ENCODE results near the gene OSBPL2. TPM values are rescaled to one million over a fixed set of nuclear protein-coding genes. Genes with fewer than 3 reads are reported as not detected.

OSBPL2 gene
- total RNA-seq, 1 experiment from 2014 or later: 36.9 TPM

GRCh38 chr20:62242176-62242575 is 3.9 kb downstream of the OSBPL2 start:
- Histone ChIP-seq H3K9ac (ENCODE audit: low read length) (no peak overlapping the region), H3K4me3 (replicated peaks in 1 of 2; ENCODE audit: low read depth in 1 of 2, low read length in 2 of 2) (no peak overlapping the region), H3K4me2 (ENCODE audit: low read length) (no peak overlapping the region), H3K9me2 (ENCODE audit: insufficient read depth) (no peaks in the 10 kb centered on the region), H3K27ac (ENCODE audit: low read depth, low read length) (no peak overlapping the region), H3K36me3 (ENCODE audit: control insufficient read depth in 1 of 2, insufficient read depth in 2 of 2, low read length in 2 of 2) (no peaks in the 10 kb centered on the region), H3K27me3 (ENCODE audit: insufficient read depth, low read length) (no peaks in the 10 kb centered on the region), H4K20me1 (ENCODE audit: insufficient read depth) (no peaks in the 10 kb centered on the region), H3K4me1 (ENCODE audit: control insufficient read depth in 1 of 2, insufficient read depth in 2 of 2, low read length in 2 of 2) (peaks cover 5 to 22% of the 10 kb centered on the region in 2 experiments; a peak in 3 of 4 replicates), H3K79me2 (ENCODE audit: insufficient read depth, low read length) (peaks cover 23% of the 10 kb centered on the region), H3K9me3 (ENCODE audit: control insufficient read depth in 1 of 2, insufficient read depth in 1 of 2, low read depth in 1 of 2, low read length in 2 of 2) (no peaks in the 10 kb centered on the region), H2AFZ (ENCODE audit: low read depth, low read length, poor library complexity, severe bottlenecking) (no peak overlapping the region)
- DNase-seq (ENCODE audit: low read depth, low spot score) (no peak), ATAC-seq (no peak)
- ChIA-PET CTCF (no interaction called here), POLR2A (no interaction called here), RAD21 (ENCODE audit: low non-redundant PET in 1 of 2, low total read pairs in 2 of 2, uncharacterized antibody in 2 of 2, unreplicated experiment in 2 of 2) (no interaction called here)
- BruUV-seq (replicated peaks): no TSS peak
- TF ChIP-seq ZFX (IDR thresholded peaks at IDR 0.05): no peak
- TF ChIP-seq TCF7L2 (IDR thresholded peaks at IDR 0.05; ENCODE audit: borderline replicate concordance, extremely low read depth, insufficient read depth, insufficient read length): no peak
- intact Hi-C loops (cut with micrococcal nuclease): no loop called here

- Histone ChIP-seq H4K20me1 (ENCODE audit: insufficient read depth) (no peaks in the 10 kb centered on the region), H2AFZ (ENCODE audit: low read depth, low read length, poor library complexity, severe bottlenecking) (no peak overlapping the region), H3K9me2 (ENCODE audit: insufficient read depth) (no peaks in the 10 kb centered on the region), H3K4me1 (ENCODE audit: control insufficient read depth in 1 of 2, insufficient read depth in 2 of 2, low read length in 2 of 2) (peaks cover 0 to 14% of the 10 kb centered on the region in 2 experiments; a peak in 2 of 4 replicates), H3K79me2 (ENCODE audit: insufficient read depth, low read length) (peaks cover 26% of the 10 kb centered on the region), H3K36me3 (ENCODE audit: control insufficient read depth in 1 of 2, insufficient read depth in 2 of 2, low read length in 2 of 2) (no peaks in the 10 kb centered on the region), H3K9me3 (ENCODE audit: control insufficient read depth in 1 of 2, insufficient read depth in 1 of 2, low read depth in 1 of 2, low read length in 2 of 2) (no peaks in the 10 kb centered on the region), H3K27ac (ENCODE audit: low read depth, low read length) (no peak overlapping the region), H3K27me3 (ENCODE audit: insufficient read depth, low read length) (no peaks in the 10 kb centered on the region), H3K9ac (ENCODE audit: low read length) (no peak overlapping the region), H3K4me3 (replicated peaks in 1 of 2; ENCODE audit: low read depth in 1 of 2, low read length in 2 of 2) (no peak overlapping the region), H3K4me2 (ENCODE audit: low read length) (no peak overlapping the region)
- no peak for DNase-seq (ENCODE audit: low read depth, low spot score)
- intact Hi-C loops (cut with micrococcal nuclease): no loop called here
- ATAC-seq: no peak
- CTCF ChIA-PET: no interaction called here
- no TSS peak for BruUV-seq (replicated peaks)
- POLR2A ChIA-PET: no interaction called here
- RAD21 ChIA-PET (ENCODE audit: low non-redundant PET in 1 of 2, low total read pairs in 2 of 2, uncharacterized antibody in 2 of 2, unreplicated experiment in 2 of 2): no interaction called here
- TF ChIP-seq SIN3A (IDR thresholded peaks at IDR 0.05; ENCODE audit: low read depth): no peak
- TF ChIP-seq ELF1 (IDR thresholded peaks at IDR 0.05; ENCODE audit: borderline replicate concordance, low read depth): no peak
- TF ChIP-seq EZH2 (IDR thresholded peaks at IDR 0.05): no peak
- TF ChIP-seq POLR2A (IDR thresholded peaks at IDR 0.05; ENCODE audit: borderline replicate concordance, extremely low read depth, insufficient read depth, insufficient read length): no peak
- TF ChIP-seq TCF7L2 (IDR thresholded peaks at IDR 0.05; ENCODE audit: borderline replicate concordance, extremely low read depth, insufficient read depth, insufficient read length): no peak
- no peak for TF ChIP-seq EZH2phosphoT487 (IDR thresholded peaks at IDR 0.05; ENCODE audit: borderline replicate concordance)
- no peak for TF ChIP-seq YY1 (IDR thresholded peaks at IDR 0.05; ENCODE audit: extremely low read depth, insufficient replicate concordance, low read depth, low read length)
- TF ChIP-seq RAD21 (IDR thresholded peaks at IDR 0.05; ENCODE audit: low read depth): no peak
- TF ChIP-seq ZBTB33 (IDR thresholded peaks at IDR 0.05; ENCODE audit: extremely low read depth, insufficient replicate concordance, low read length): no peak
- TF ChIP-seq CTCF (IDR thresholded peaks at IDR 0.05 in 2 of 3, conservative IDR thresholded peaks at IDR 0.05 in 1 of 3; ENCODE audit: borderline replicate concordance in 1 of 3, insufficient read depth in 1 of 3, low read depth in 2 of 3, low read length in 2 of 3): no peak
- TF ChIP-seq ZNF274 (IDR thresholded peaks at IDR 0.05; ENCODE audit: low read depth, low read length): no peak
- TF ChIP-seq SP1 (IDR thresholded peaks at IDR 0.05; ENCODE audit: low read depth): no peak
- no peak for TF ChIP-seq JUND (IDR thresholded peaks at IDR 0.05)
Observed at GRCh38 chr20:62243106-62243505, 4.8 kb downstream of the OSBPL2 start.

Data from HCT116 (cell line).